Osteoblast (primary cell): Measurements from ENCODE around the gene CHCHD1. TPM values are rescaled to one million over a fixed set of nuclear protein-coding genes. Genes with fewer than 3 reads are reported as not detected.

Experiments
- DNase-seq: peaks from one replicate; pipeline ENCODE4 v3.0.0; 2011; ENCODE audit warnings: low spot score, mixed read lengths; ENCODE audit not compliant: insufficient read length; ENCODE audit errors: missing footprints
- H2AFZ ChIP-seq: 2 replicates; pipeline ENCODE4 v1.6.0; 2011; ENCODE audit warnings: mild to moderate bottlenecking, low read length
- H3K27ac ChIP-seq: 2 replicates; pipeline ENCODE4 v1.5.1; 2011; ENCODE audit warnings: mild to moderate bottlenecking, low read depth, low read length, moderate library complexity
- H3K27me3 ChIP-seq: 2 replicates; pipeline ENCODE4 v1.6.0; 2012; ENCODE audit warnings: mild to moderate bottlenecking, control low read depth, inconsistent platforms, low read length, moderate library complexity; ENCODE audit not compliant: insufficient read depth
- H3K36me3 ChIP-seq: 2 replicates; pipeline ENCODE4 v1.5.1; 2011; ENCODE audit warnings: mild to moderate bottlenecking, low read length, control low read depth, moderate library complexity; ENCODE audit not compliant: insufficient read depth
- H3K4me1 ChIP-seq: 2 replicates; pipeline ENCODE4 v1.5.1; 2011; ENCODE audit warnings: mild to moderate bottlenecking, low read length, control low read depth, moderate library complexity; ENCODE audit not compliant: insufficient read depth
- H3K4me2 ChIP-seq: 2 replicates; pipeline ENCODE4 v1.6.0; 2011; ENCODE audit warnings: mild to moderate bottlenecking, low read length; ENCODE audit not compliant: insufficient read depth
- H3K4me3 ChIP-seq: fragments of 200-600 bp; sonication (generic); 3 replicates; pipeline ENCODE4 v1.5.1; 2012; ENCODE audit warnings: mild to moderate bottlenecking, low read length, inconsistent platforms; ENCODE audit not compliant: insufficient read depth
- H3K79me2 ChIP-seq: 2 replicates; pipeline ENCODE4 v1.6.0; 2012; ENCODE audit warnings: mild to moderate bottlenecking, low read length, control low read depth, inconsistent platforms; ENCODE audit not compliant: insufficient read depth
- H3K9me3 ChIP-seq: 2 replicates; pipeline ENCODE4 v1.5.1; 2011; ENCODE audit warnings: low read depth, low read length, control low read depth
- H4K20me1 ChIP-seq: 2 replicates; pipeline ENCODE4 v1.6.0; 2012; ENCODE audit warnings: mild to moderate bottlenecking, low read length, control low read depth; ENCODE audit not compliant: insufficient read depth
- CTCF ChIP-seq: IDR thresholded peaks from 2 replicates; pipeline ENCODE4 v1.5.1; 2011; ENCODE audit warnings: mild to moderate bottlenecking, low read depth, low read length, moderate library complexity; ENCODE audit errors: extremely low read depth
- total RNA-seq: library from RNA; depleted of rRNA; stranded (reverse); fragments of >200 nt; gene quantifications from 2 replicates; pipeline ENCODE4 v1.2.3, GENCODE V29; 2012

CHCHD1 gene
- total RNA-seq, 1 donor = 12.7 TPM

GRCh38 chr10:73814896-73815718 is 33.3 kb downstream of the CHCHD1 start:
- Histone ChIP-seq H3K36me3 (peaks cover 20% of the 10 kb centered on the region), H3K4me3 (no peak overlapping the region), H3K27me3 (no peaks in the 10 kb centered on the region), H3K4me1 (peaks cover 29% of the 10 kb centered on the region), H4K20me1 (no peaks in the 10 kb centered on the region), H3K4me2 (no peak overlapping the region), H3K9me3 (no peaks in the 10 kb centered on the region), H2AFZ (no peak overlapping the region), H3K79me2 (peaks cover 10% of the 10 kb centered on the region), H3K27ac (peak overlapping the region; percentile 74)
- DNase-seq = peak; percentile 90
- peak; percentile 20 for TF ChIP-seq CTCF

- TF ChIP-seq CTCF = no peak
- peak overlapping the region; percentile 74 for H3K27ac ChIP-seq
- H3K4me3 ChIP-seq = no peak overlapping the region
- H3K4me2 ChIP-seq = peak overlapping the region; percentile 76
- no peak for DNase-seq
- no peak overlapping the region for H2AFZ ChIP-seq
- no peaks in the 10 kb centered on the region for H3K27me3 ChIP-seq
- no peaks in the 10 kb centered on the region for H4K20me1 ChIP-seq
- peaks cover 5% of the 10 kb centered on the region for H3K79me2 ChIP-seq
- H3K36me3 ChIP-seq = peaks cover 20% of the 10 kb centered on the region
- H3K9me3 ChIP-seq = no peaks in the 10 kb centered on the region
- peaks cover 30% of the 10 kb centered on the region for H3K4me1 ChIP-seq
Measured at GRCh38 chr10:73815719-73816030, 33.8 kb downstream of the CHCHD1 start.

- Histone ChIP-seq H3K79me2 (no peaks in the 10 kb centered on the region), H4K20me1 (no peaks in the 10 kb centered on the region), H3K4me3 (no peak overlapping the region), H3K36me3 (peaks cover 25% of the 10 kb centered on the region), H3K27ac (peak overlapping the region; percentile 74), H3K27me3 (no peaks in the 10 kb centered on the region), H3K4me1 (peaks cover 30% of the 10 kb centered on the region), H2AFZ (no peak overlapping the region), H3K9me3 (no peaks in the 10 kb centered on the region), H3K4me2 (no peak overlapping the region)
- peak; percentile 58 for DNase-seq
- TF ChIP-seq CTCF = no peak
Measured at GRCh38 chr10:73816917-73817729, 35.3 kb downstream of the CHCHD1 start.

GRCh38 chr10:73817826-73818225 is 36.0 kb downstream of the CHCHD1 start:
- Histone ChIP-seq H3K9me3 (no peaks in the 10 kb centered on the region), H3K36me3 (peaks cover 21% of the 10 kb centered on the region), H4K20me1 (no peaks in the 10 kb centered on the region), H2AFZ (no peak overlapping the region), H3K4me1 (peaks cover 30% of the 10 kb centered on the region), H3K4me3 (no peak overlapping the region), H3K27ac (no peak overlapping the region), H3K79me2 (no peaks in the 10 kb centered on the region), H3K27me3 (no peaks in the 10 kb centered on the region), H3K4me2 (no peak overlapping the region)
- peak; percentile 66 for DNase-seq
- TF ChIP-seq CTCF = no peak
